GM12892 (cell line): ENCODE results near the gene GAS6.
"Not testable (repeated sequence)": the region's sequence is repeated elsewhere in the genome, so short reads cannot be mapped to it uniquely, and the experiment has no call there.

Experiments used
- POLR2A ChIP-seq: IDR thresholded peaks from 2 replicates; pipeline ENCODE4 v1.6.1; 2011; ENCODE audit warnings: low read depth, low read length, control low read depth
- POLR2AphosphoS5 ChIP-seq: IDR thresholded peaks from 2 replicates; pipeline ENCODE4 v1.6.1; 2011; ENCODE audit warnings: low read depth, low read length, control low read depth

DNA sequence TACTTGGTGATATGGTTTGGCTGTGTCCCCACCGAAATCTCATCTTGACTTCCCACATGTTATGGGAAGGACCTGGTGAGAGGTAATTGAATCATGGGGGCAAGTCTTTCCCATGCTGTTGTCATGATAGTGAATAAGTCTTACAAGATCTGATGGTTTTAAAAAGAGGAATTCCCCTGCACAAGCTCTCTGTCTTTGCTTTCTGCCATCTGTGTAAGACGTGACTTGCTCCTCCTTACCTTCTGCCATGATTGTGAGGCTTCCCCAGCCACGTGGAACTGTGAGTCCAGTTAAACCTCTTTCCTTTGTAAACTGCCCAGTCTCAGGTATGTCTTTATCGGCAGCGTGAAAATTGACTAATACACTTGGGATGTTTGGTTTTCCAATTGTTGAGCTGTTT is 4.0 kb upstream of the GAS6 start:
- not testable (repeated sequence) for TF ChIP-seq POLR2AphosphoS5, POLR2A
